ENCODE results near the gene ARL3.

Gene ARL3

DNA sequence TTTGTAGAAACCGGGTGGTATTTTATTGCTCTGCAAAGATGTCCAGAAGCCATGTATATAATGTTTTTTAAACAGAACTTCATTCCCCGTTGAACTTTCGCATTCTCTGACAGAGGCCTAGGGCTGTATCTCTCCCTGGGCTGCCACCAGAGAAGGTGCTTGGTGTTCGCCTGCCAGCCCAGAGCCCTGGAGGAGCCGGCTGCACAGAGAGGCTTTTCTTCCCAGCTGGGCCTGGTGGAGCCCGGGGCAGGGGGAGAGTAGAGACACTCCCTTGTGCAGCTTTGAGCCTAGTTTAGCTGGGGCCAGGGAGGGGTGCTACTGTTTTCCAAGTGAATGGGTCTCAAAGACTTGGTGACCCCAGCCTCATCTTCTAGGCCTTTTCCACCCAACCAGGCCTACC is 83.5 kb downstream of the ARL3 start:
- TF ChIP-seq, protein P1, sequence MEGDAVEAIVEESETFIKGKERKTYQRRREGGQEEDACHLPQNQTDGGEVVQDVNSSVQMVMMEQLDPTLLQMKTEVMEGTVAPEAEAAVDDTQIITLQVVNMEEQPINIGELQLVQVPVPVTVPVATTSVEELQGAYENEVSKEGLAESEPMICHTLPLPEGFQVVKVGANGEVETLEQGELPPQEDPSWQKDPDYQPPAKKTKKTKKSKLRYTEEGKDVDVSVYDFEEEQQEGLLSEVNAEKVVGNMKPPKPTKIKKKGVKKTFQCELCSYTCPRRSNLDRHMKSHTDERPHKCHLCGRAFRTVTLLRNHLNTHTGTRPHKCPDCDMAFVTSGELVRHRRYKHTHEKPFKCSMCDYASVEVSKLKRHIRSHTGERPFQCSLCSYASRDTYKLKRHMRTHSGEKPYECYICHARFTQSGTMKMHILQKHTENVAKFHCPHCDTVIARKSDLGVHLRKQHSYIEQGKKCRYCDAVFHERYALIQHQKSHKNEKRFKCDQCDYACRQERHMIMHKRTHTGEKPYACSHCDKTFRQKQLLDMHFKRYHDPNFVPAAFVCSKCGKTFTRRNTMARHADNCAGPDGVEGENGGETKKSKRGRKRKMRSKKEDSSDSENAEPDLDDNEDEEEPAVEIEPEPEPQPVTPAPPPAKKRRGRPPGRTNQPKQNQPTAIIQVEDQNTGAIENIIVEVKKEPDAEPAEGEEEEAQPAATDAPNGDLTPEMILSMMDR (IDR thresholded peaks at IDR 0.05; ENCODE audit: low read depth, low read length) = no peak
- no peak for DNase-seq
- Histone ChIP-seq H3K27me3 (ENCODE audit: insufficient read depth, low read depth, severe bottlenecking) (no peaks in the 10 kb centered on the region), H3K27ac (no peak overlapping the region; the same call in 1 of the 2 replicates), H3K36me3 (peaks cover 9% of the 10 kb centered on the region), H3K4me3 (ENCODE audit: low read depth, low read length) (no peak overlapping the region), H3K9me3 (ENCODE audit: severe bottlenecking) (no peaks in the 10 kb centered on the region)

DNA sequence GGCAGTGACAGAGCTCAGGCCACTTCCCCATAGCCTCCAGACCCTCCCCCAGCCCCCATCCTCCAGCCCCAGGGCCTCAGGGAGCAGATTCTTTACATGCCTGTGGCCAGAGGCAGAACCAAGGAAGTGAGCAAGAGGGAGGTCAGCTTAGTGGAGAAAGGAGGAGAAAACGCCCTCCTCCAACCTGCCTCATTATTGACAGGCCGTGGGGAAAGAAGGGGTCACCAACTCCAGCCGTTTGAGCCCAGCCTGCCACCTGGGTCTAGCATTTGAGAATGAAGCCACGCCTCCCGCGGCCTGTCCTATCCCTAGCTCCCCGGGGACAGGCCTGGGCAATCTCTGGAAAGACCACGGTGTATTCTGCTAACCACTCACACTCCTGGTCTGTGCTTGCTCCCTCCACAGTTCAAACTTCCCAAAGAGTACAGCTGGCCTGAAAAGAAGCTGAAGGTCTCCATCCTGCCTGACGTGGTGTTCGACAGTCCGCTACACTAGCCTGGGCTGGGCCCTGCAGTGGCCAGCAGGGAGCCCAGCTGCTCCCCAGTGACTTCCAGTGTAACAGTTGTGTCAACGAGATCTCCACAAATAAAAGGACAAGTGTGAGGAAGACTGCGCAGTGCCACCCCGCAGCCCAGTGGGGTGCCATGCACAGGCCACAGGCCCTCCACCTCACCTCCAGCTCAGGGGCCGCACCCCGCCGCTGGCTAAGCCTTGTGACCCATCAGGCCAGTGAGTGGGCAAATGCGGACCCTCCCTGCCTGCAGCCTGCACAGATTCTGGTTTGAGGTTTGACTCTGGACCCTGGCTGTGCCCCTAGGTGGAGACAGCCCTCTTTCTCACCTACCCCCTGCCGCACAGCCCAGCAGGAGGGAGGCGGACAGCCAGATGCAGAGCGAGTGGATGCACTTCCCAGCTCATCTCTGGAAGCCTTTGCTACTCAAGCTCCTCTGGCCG is 84.3 kb downstream of the ARL3 start:
- peak overlapping the region; percentile 91 for H3K27ac ChIP-seq
- H3K36me3 ChIP-seq = peaks cover 9% of the 10 kb centered on the region
- H3K4me3 ChIP-seq (ENCODE audit: low read depth, low read length) = no peak overlapping the region
- no peaks in the 10 kb centered on the region for H3K9me3 ChIP-seq (ENCODE audit: severe bottlenecking)
- peak; percentile 70 for DNase-seq
- no peaks in the 10 kb centered on the region for H3K27me3 ChIP-seq (ENCODE audit: insufficient read depth, low read depth, severe bottlenecking)
- TF ChIP-seq, protein P1 (IDR thresholded peaks at IDR 0.05; ENCODE audit: low read depth, low read length) = no peak

DNA sequence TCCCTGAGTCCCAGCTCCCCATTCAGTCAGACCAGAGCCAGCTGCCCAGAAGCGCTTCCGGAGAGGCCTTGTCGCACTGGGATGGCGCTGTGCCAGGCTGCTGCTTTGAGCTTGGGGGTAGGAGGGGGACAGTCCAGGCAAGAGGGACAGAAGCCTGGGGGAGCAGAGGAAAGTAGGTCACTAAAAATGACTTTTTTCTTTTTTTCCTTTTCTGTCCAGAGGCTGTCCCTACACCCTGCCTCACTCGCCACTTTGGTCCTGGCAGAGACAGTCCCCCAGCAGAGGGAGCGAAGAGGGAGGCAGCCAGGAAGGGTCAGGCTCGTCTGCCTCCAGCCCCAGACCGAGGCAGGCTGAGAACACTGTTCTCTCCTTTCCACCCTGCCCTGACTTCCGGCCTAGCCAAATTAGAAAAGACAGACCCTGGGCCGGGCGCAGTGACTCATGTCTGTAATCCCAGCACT is 85.7 kb downstream of the ARL3 start:
- Histone ChIP-seq H3K27ac (peak overlapping the region; percentile 91), H3K4me3 (ENCODE audit: low read depth, low read length) (no peak overlapping the region), H3K27me3 (ENCODE audit: insufficient read depth, low read depth, severe bottlenecking) (no peaks in the 10 kb centered on the region), H3K9me3 (ENCODE audit: severe bottlenecking) (peaks cover 4% of the 10 kb centered on the region), H3K36me3 (peaks cover 9% of the 10 kb centered on the region)
- no peak for DNase-seq
- TF ChIP-seq, protein P1 (IDR thresholded peaks at IDR 0.05; ENCODE audit: low read depth, low read length) = 0 out of 2 replicates have a peak, but pooled peaks have one; percentile 16

DNA sequence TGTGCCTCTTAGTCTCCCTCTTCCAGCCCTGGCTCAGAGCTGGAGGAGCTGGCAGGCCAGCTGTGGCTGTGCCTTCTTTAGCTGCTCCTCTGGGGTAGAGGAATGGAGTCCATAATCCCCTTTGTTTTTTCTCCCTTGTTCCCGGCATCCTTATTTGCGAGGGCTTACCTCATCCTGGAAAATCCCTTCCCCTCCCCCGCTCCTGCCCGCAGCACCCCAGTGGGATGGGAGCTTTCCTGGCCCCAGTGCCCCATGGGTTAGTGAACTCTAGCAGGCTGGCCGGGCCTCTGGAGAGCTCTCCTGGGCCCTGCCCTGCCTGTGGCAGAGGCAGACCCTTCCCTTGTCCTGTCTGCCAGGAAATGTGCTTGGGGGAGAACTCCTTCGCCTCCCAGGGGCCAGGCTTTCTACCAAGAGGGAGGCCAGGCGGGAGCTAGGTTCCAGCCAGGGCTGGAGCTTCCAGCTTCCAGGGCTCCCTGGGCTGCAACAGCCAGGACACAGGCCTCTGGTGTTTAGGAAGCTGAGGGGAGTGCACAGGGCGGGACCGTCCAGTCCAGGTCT is 86.4 kb downstream of the ARL3 start:
- TF ChIP-seq, protein P1 (IDR thresholded peaks at IDR 0.05; ENCODE audit: low read depth, low read length) = no peak
- no peak overlapping the region for H3K4me3 ChIP-seq (ENCODE audit: low read depth, low read length)
- peak; percentile 89 for DNase-seq
- peak overlapping the region; percentile 91 for H3K27ac ChIP-seq
- peaks cover 9% of the 10 kb centered on the region for H3K36me3 ChIP-seq
- peaks cover 4% of the 10 kb centered on the region for H3K9me3 ChIP-seq (ENCODE audit: severe bottlenecking)
- no peaks in the 10 kb centered on the region for H3K27me3 ChIP-seq (ENCODE audit: insufficient read depth, low read depth, severe bottlenecking)

DNA sequence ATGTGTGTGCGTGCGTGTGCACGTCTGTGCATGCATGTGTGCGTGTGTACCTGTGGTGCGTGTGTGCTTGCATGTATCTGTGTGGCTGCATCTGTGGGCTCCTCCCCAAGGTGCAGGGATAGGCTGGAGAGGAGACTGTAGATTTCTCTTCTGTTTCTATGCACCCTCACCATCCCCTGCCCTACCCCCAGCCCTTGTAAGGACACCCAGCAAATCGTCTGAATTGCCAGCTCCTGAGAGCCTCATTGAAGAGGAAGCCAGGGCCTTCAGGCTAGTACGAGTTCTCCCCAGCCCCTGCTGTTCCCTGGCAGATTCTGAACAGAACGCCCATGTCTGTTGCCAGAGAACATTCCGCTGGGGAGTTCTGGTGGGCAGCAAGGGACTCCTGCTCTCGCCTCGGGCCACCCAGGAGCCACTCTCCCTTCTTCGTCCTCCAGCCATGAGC is 86.9 kb downstream of the ARL3 start:
- TF ChIP-seq, protein P1 (IDR thresholded peaks at IDR 0.05; ENCODE audit: low read depth, low read length) = no peak
- Histone ChIP-seq H3K27me3 (ENCODE audit: insufficient read depth, low read depth, severe bottlenecking) (no peaks in the 10 kb centered on the region), H3K27ac (peak overlapping the region; percentile 91), H3K4me3 (ENCODE audit: low read depth, low read length) (no peak overlapping the region), H3K36me3 (peaks cover 9% of the 10 kb centered on the region), H3K9me3 (ENCODE audit: severe bottlenecking) (peaks cover 4% of the 10 kb centered on the region)
- DNase-seq = peak; percentile 41

Measured in WERI-Rb-1 (cell line).